MCF 10A (cell line): Measurements from ENCODE around the gene ASAP2. TPM values are rescaled to one million over a fixed set of nuclear protein-coding genes. Genes with fewer than 3 reads are reported as not detected.

ENCODE experiments used
- BruUV-seq: library from RNA; stranded (reverse); fragments of 400-500 nt; replicated peaks from 2 replicates; lab custom pipeline; 2021; lab: Mats Ljungman, UMichigan
- CTCF ChIA-PET: fragments of 300-600 bp; sonication (Branson Sonifier 250); formaldehyde crosslinking; extraction: SDS; loops from one replicate; lab custom pipeline; 2021; ENCODE audit warnings: antibody characterized with exemption, inconsistent platforms; lab: Yijun Ruan, JAX
- POLR2A ChIA-PET: fragments of 300-600, 350-650 bp; sonication (Branson Sonifier 250); formaldehyde crosslinking; extraction: SDS; loops from one replicate; lab custom pipeline; 2020; ENCODE audit warnings: antibody characterized with exemption, inconsistent platforms; lab: Yijun Ruan, JAX
- DNase-seq: peaks from one replicate; pipeline ENCODE4 v3.0.0-alpha.2; 2018; ENCODE audit not compliant: unreplicated experiment
- H3K27ac Mint-ChIP-seq: one replicate; pipeline ENCODE4 v1.8.0; 2022; ENCODE audit warnings: mild to moderate bottlenecking, low read depth, mixed read lengths; ENCODE audit not compliant: unreplicated experiment
- H3K27me3 Mint-ChIP-seq: one replicate; pipeline ENCODE4 v1.8.0; 2022; ENCODE audit warnings: mixed read lengths; ENCODE audit not compliant: insufficient read depth, unreplicated experiment
- H3K36me3 Mint-ChIP-seq: one replicate; pipeline ENCODE4 v1.8.0; 2022; ENCODE audit warnings: mild to moderate bottlenecking, moderate library complexity, mixed read lengths; ENCODE audit not compliant: insufficient read depth, unreplicated experiment
- H3K4me1 Mint-ChIP-seq: one replicate; pipeline ENCODE4 v1.8.0; 2022; ENCODE audit warnings: mixed read lengths; ENCODE audit not compliant: insufficient read depth, unreplicated experiment
- H3K4me3 Mint-ChIP-seq: one replicate; pipeline ENCODE4 v1.8.0; 2022; ENCODE audit warnings: mild to moderate bottlenecking, moderate library complexity, mixed read lengths; ENCODE audit not compliant: unreplicated experiment
- H3K9me3 Mint-ChIP-seq: one replicate; pipeline ENCODE4 v1.8.0; 2022; ENCODE audit warnings: mixed read lengths; ENCODE audit not compliant: unreplicated experiment
- CTCF ChIP-seq: fragments of 200-600 bp; IDR thresholded peaks from one replicate; pipeline ENCODE4 v1.8.0; 2022; ENCODE audit warnings: antibody characterized with exemption, mild to moderate bottlenecking; ENCODE audit not compliant: unreplicated experiment
- intact Hi-C: fragments of 100-400 bp; cut with micrococcal nuclease; formaldehyde crosslinking; loops from 2 replicates; pipeline ENCODE4 v1.14.1; 2022
- total RNA-seq: library from RNA; stranded (reverse); gene quantifications from 2 replicates; pipeline ENCODE4 v1.2.3, GENCODE V29; 2022

The ASAP2 gene
- total RNA-seq, 1 experiment from 2014 or later, result 80.8 TPM

GRCh38 chr2:9405636-9406035 is 199.0 kb downstream of the ASAP2 start:
- no peak for DNase-seq
- TF ChIP-seq CTCF, result no peak
- peaks cover 9% of the 10 kb centered on the region for H3K4me1 Mint-ChIP-seq
- no peak overlapping the region for H3K4me3 Mint-ChIP-seq
- H3K9me3 Mint-ChIP-seq, result no peaks in the 10 kb centered on the region
- intact Hi-C loops, result no loop called here
- ChIA-PET CTCF (no interaction called here), POLR2A (no interaction called here)
- no peak overlapping the region for H3K27ac Mint-ChIP-seq
- peaks cover 76% of the 10 kb centered on the region for H3K36me3 Mint-ChIP-seq
- no peaks in the 10 kb centered on the region for H3K27me3 Mint-ChIP-seq
- no TSS peak for BruUV-seq

- no peaks in the 10 kb centered on the region for H3K27me3 Mint-ChIP-seq
- peaks cover 9% of the 10 kb centered on the region for H3K4me1 Mint-ChIP-seq
- H3K4me3 Mint-ChIP-seq, result no peak overlapping the region
- ChIA-PET CTCF (interaction anchor here (0.6 kb wide), 1 partner anchor 1429 kb away, joined by 3 read pairs; no protein-coding TSS in a partner anchor), POLR2A (interaction anchor here (0.7 to 2.7 kb wide), 3 partner anchors 11 to 76 kb away, joined by 3 to 17 read pairs (median 3); partner anchors contain the start of genes CPSF3 and ITGB1BP1)
- intact Hi-C loops, result no loop called here
- DNase-seq, result no peak
- TSS peak; percentile 20 for BruUV-seq
- H3K27ac Mint-ChIP-seq, result peak overlapping the region; percentile 59
- H3K36me3 Mint-ChIP-seq, result peaks cover 76% of the 10 kb centered on the region
- H3K9me3 Mint-ChIP-seq, result no peaks in the 10 kb centered on the region
- no peak for TF ChIP-seq CTCF
These were observed 200.1 kb downstream of the ASAP2 start for GRCh38 chr2:9406529-9407362.

GRCh38 chr2:9407363-9407811 is 200.8 kb downstream of the ASAP2 start:
- TF ChIP-seq CTCF, result no peak
- ChIA-PET POLR2A (interaction anchor here (0.7 to 2.7 kb wide), 3 partner anchors 11 to 75 kb away, joined by 3 to 17 read pairs (median 3); partner anchors contain the start of genes CPSF3 and ITGB1BP1), CTCF (no interaction called here)
- Mint-ChIP-seq H3K4me3 (no peak overlapping the region), H3K27me3 (no peaks in the 10 kb centered on the region), H3K36me3 (peaks cover 81% of the 10 kb centered on the region), H3K4me1 (peaks cover 9% of the 10 kb centered on the region), H3K27ac (peak overlapping the region; percentile 59), H3K9me3 (no peaks in the 10 kb centered on the region)
- BruUV-seq, result no TSS peak
- DNase-seq, result no peak
- intact Hi-C loops, result no loop called here

- no TSS peak for BruUV-seq
- Mint-ChIP-seq H3K36me3 (peaks cover 80% of the 10 kb centered on the region), H3K4me1 (peaks cover 9% of the 10 kb centered on the region), H3K27ac (no peak overlapping the region), H3K9me3 (no peaks in the 10 kb centered on the region), H3K4me3 (no peak overlapping the region), H3K27me3 (no peaks in the 10 kb centered on the region)
- TF ChIP-seq CTCF, result no peak
- CTCF ChIA-PET, result interaction anchor here (0.6 to 1.5 kb wide), 3 partner anchors 21 to 270 kb away, joined by 3 to 4 read pairs (median 4); no protein-coding TSS in a partner anchor
- POLR2A ChIA-PET, result interaction anchor here (2.2 to 2.7 kb wide), 2 partner anchors 14 to 22 kb away, joined by 8 to 17 read pairs; partner anchors contain the start of genes CPSF3 and ITGB1BP1
- intact Hi-C loops, result no loop called here
- DNase-seq, result peak; percentile 51
These were observed 202.1 kb downstream of the ASAP2 start for GRCh38 chr2:9408641-9409151.
